Measurements from ENCODE around the gene STAT4.

STAT4 gene

GRCh38 chr2:191174442-191174841 is 23.6 kb upstream of the STAT4 start:
- Histone ChIP-seq H3K4me1 (ENCODE audit: control insufficient read depth, insufficient read depth, low read depth, low read length) (peaks cover 6% of the 10 kb centered on the region), H2BK5ac (ENCODE audit: low read depth, low read length, poor library complexity, severe bottlenecking) (no peak overlapping the region)

GRCh38 chr2:191173206-191173605 is 22.4 kb upstream of the STAT4 start:
- Histone ChIP-seq H3K9ac (ENCODE audit: low read length) (peak overlapping the region; percentile 80), H3K4me1 (ENCODE audit: control insufficient read depth, insufficient read depth, low read depth, low read length) (peaks cover 6% of the 10 kb centered on the region), H3K14ac (ENCODE audit: low read length in 2 of 2) (no peak overlapping the region), H3K27me3 (ENCODE audit: control insufficient read depth in 1 of 2, insufficient read depth in 1 of 2, low read length in 2 of 2) (no peaks in the 10 kb centered on the region), H3K4ac (ENCODE audit: low read depth in 1 of 2, low read length in 2 of 2) (no peak overlapping the region), H3K18ac (ENCODE audit: low read depth in 1 of 2, low read length in 2 of 2) (peak overlapping the region in 1 of 2 experiments; percentile 80), H3K27ac (ENCODE audit: low read length, poor library complexity, severe bottlenecking) (no peak overlapping the region), H3K4me3 (ENCODE audit: insufficient read depth in 1 of 2, low read depth in 1 of 2, low read length in 2 of 2) (no peak overlapping the region), H2BK15ac (ENCODE audit: low read depth, poor library complexity, severe bottlenecking) (no peak overlapping the region), H3K36me3 (ENCODE audit: control insufficient read depth in 1 of 2, insufficient read depth in 2 of 2, low read depth in 1 of 2, low read length in 2 of 2) (no peaks in the 10 kb centered on the region), H3K9me3 (ENCODE audit: control insufficient read depth, low read length) (no peaks in the 10 kb centered on the region), H3K4me2 (ENCODE audit: low read length, poor library complexity, severe bottlenecking) (no peak overlapping the region), H2BK120ac (ENCODE audit: low read depth, low read length) (no peak overlapping the region), H3K79me1 (replicated peaks; ENCODE audit: low read length, poor library complexity, severe bottlenecking) (no peaks in the 10 kb centered on the region), H2AFZ (ENCODE audit: low read depth, low read length) (no peak overlapping the region), H4K8ac (ENCODE audit: low read length) (no peak overlapping the region), H2BK5ac (ENCODE audit: low read depth, low read length, poor library complexity, severe bottlenecking) (no peak overlapping the region), H3K23ac (ENCODE audit: low read length in 2 of 2) (no peak overlapping the region), H2AK5ac (ENCODE audit: low read length, severe bottlenecking) (peak overlapping the region; percentile 83), H4K91ac (ENCODE audit: low read length) (no peak overlapping the region), H2BK12ac (ENCODE audit: low read length in 2 of 2) (peak overlapping the region; percentile 88 to 97)
- DNase-seq, result no peak
- WGBS, result 98% methylated on average over 2 of the region's 3 CpGs

More at GRCh38 chr2:191174442-191174841, 23.6 kb upstream of the STAT4 start:
- Histone ChIP-seq H3K4me3 (ENCODE audit: insufficient read depth in 1 of 2, low read depth in 1 of 2, low read length in 2 of 2) (no peak overlapping the region), H2BK12ac (ENCODE audit: low read length in 2 of 2) (no peak overlapping the region), H3K79me1 (replicated peaks; ENCODE audit: low read length, poor library complexity, severe bottlenecking) (no peaks in the 10 kb centered on the region), H2BK120ac (ENCODE audit: low read depth, low read length) (no peak overlapping the region), H2BK15ac (ENCODE audit: low read depth, poor library complexity, severe bottlenecking) (no peak overlapping the region), H2AFZ (ENCODE audit: low read depth, low read length) (no peak overlapping the region), H3K18ac (ENCODE audit: low read depth in 1 of 2, low read length in 2 of 2) (no peak overlapping the region), H3K23ac (ENCODE audit: low read length in 2 of 2) (no peak overlapping the region), H3K14ac (ENCODE audit: low read length in 2 of 2) (no peak overlapping the region), H4K8ac (ENCODE audit: low read length) (no peak overlapping the region), H3K36me3 (ENCODE audit: control insufficient read depth in 1 of 2, insufficient read depth in 2 of 2, low read depth in 1 of 2, low read length in 2 of 2) (no peaks in the 10 kb centered on the region), H3K27me3 (ENCODE audit: control insufficient read depth in 1 of 2, insufficient read depth in 1 of 2, low read length in 2 of 2) (no peaks in the 10 kb centered on the region), H4K91ac (ENCODE audit: low read length) (no peak overlapping the region), H3K9ac (ENCODE audit: low read length) (peak overlapping the region; percentile 29), H3K9me3 (ENCODE audit: control insufficient read depth, low read length) (no peaks in the 10 kb centered on the region), H3K4ac (ENCODE audit: low read depth in 1 of 2, low read length in 2 of 2) (no peak overlapping the region), H2AK5ac (ENCODE audit: low read length, severe bottlenecking) (no peak overlapping the region), H3K27ac (ENCODE audit: low read length, poor library complexity, severe bottlenecking) (no peak overlapping the region), H3K4me2 (ENCODE audit: low read length, poor library complexity, severe bottlenecking) (no peak overlapping the region)
- DNase-seq, result no peak
- 90% methylated on average over 3 of the region's 3 CpGs for WGBS

- no peak overlapping the region for H3K4me3 ChIP-seq (ENCODE audit: insufficient read depth in 1 of 2, low read depth in 1 of 2, low read length in 2 of 2)
These were observed 21.0 kb upstream of the STAT4 start for GRCh38 chr2:191171708-191172355.

GRCh38 chr2:191171286-191171685 is 20.5 kb upstream of the STAT4 start:
- Histone ChIP-seq H3K27me3 (ENCODE audit: control insufficient read depth in 1 of 2, insufficient read depth in 1 of 2, low read length in 2 of 2) (no peaks in the 10 kb centered on the region), H3K18ac (ENCODE audit: low read depth in 1 of 2, low read length in 2 of 2) (no peak overlapping the region), H3K36me3 (ENCODE audit: control insufficient read depth in 1 of 2, insufficient read depth in 2 of 2, low read depth in 1 of 2, low read length in 2 of 2) (no peaks in the 10 kb centered on the region), H3K4ac (ENCODE audit: low read depth in 1 of 2, low read length in 2 of 2) (peak overlapping the region in 1 of 2 experiments; percentile 64), H4K8ac (ENCODE audit: low read length) (no peak overlapping the region), H2AK5ac (ENCODE audit: low read length, severe bottlenecking) (peak overlapping the region; percentile 14), H3K23ac (ENCODE audit: low read length in 2 of 2) (no peak overlapping the region), H3K9ac (ENCODE audit: low read length) (peak overlapping the region; percentile 59), H2BK120ac (ENCODE audit: low read depth, low read length) (no peak overlapping the region), H3K4me2 (ENCODE audit: low read length, poor library complexity, severe bottlenecking) (no peak overlapping the region), H3K4me3 (ENCODE audit: insufficient read depth in 1 of 2, low read depth in 1 of 2, low read length in 2 of 2) (no peak overlapping the region), H3K27ac (ENCODE audit: low read length, poor library complexity, severe bottlenecking) (peak overlapping the region; percentile 65), H3K14ac (ENCODE audit: low read length in 2 of 2) (no peak overlapping the region), H2BK12ac (ENCODE audit: low read length in 2 of 2) (peak overlapping the region in 1 of 2 experiments; percentile 1), H2BK15ac (ENCODE audit: low read depth, poor library complexity, severe bottlenecking) (no peak overlapping the region), H3K4me1 (ENCODE audit: control insufficient read depth, insufficient read depth, low read depth, low read length) (peaks cover 6% of the 10 kb centered on the region), H2AFZ (ENCODE audit: low read depth, low read length) (no peak overlapping the region), H2BK5ac (ENCODE audit: low read depth, low read length, poor library complexity, severe bottlenecking) (no peak overlapping the region), H3K79me1 (replicated peaks; ENCODE audit: low read length, poor library complexity, severe bottlenecking) (no peaks in the 10 kb centered on the region), H3K9me3 (ENCODE audit: control insufficient read depth, low read length) (no peaks in the 10 kb centered on the region), H4K91ac (ENCODE audit: low read length) (no peak overlapping the region)
- DNase-seq, result no peak
- 88% methylated on average over 2 of the region's 2 CpGs for WGBS

More at GRCh38 chr2:191171708-191172355, 21.0 kb upstream of the STAT4 start:
- peak; percentile 77 for DNase-seq
- no peaks in the 10 kb centered on the region for H3K36me3 ChIP-seq (ENCODE audit: control insufficient read depth in 1 of 2, insufficient read depth in 2 of 2, low read depth in 1 of 2, low read length in 2 of 2)
- H3K23ac ChIP-seq (ENCODE audit: low read length in 2 of 2), result no peak overlapping the region
- peak overlapping the region; percentile 80 for H3K9ac ChIP-seq (ENCODE audit: low read length)
- no peaks in the 10 kb centered on the region for H3K27me3 ChIP-seq (ENCODE audit: control insufficient read depth in 1 of 2, insufficient read depth in 1 of 2, low read length in 2 of 2)
- H3K9me3 ChIP-seq (ENCODE audit: control insufficient read depth, low read length), result no peaks in the 10 kb centered on the region
- 20% methylated on average over 2 of the region's 2 CpGs for WGBS
- H4K91ac ChIP-seq (ENCODE audit: low read length), result no peak overlapping the region
- H2BK12ac ChIP-seq (ENCODE audit: low read length in 2 of 2), result peak overlapping the region in 1 of 2 experiments; percentile 1
- no peak overlapping the region for H2BK15ac ChIP-seq (ENCODE audit: low read depth, poor library complexity, severe bottlenecking)
- H2AK5ac ChIP-seq (ENCODE audit: low read length, severe bottlenecking), result no peak overlapping the region
- no peak overlapping the region for H2AFZ ChIP-seq (ENCODE audit: low read depth, low read length)
- H3K18ac ChIP-seq (ENCODE audit: low read depth in 1 of 2, low read length in 2 of 2), result no peak overlapping the region
- no peak overlapping the region for H3K14ac ChIP-seq (ENCODE audit: low read length in 2 of 2)
- H3K4ac ChIP-seq (ENCODE audit: low read depth in 1 of 2, low read length in 2 of 2), result peak overlapping the region in 1 of 2 experiments; percentile 64
- H3K4me2 ChIP-seq (ENCODE audit: low read length, poor library complexity, severe bottlenecking), result no peak overlapping the region
- H3K79me1 ChIP-seq (replicated peaks; ENCODE audit: low read length, poor library complexity, severe bottlenecking), result no peaks in the 10 kb centered on the region
- H3K4me1 ChIP-seq (ENCODE audit: control insufficient read depth, insufficient read depth, low read depth, low read length), result peaks cover 6% of the 10 kb centered on the region
- peak overlapping the region; percentile 65 for H3K27ac ChIP-seq (ENCODE audit: low read length, poor library complexity, severe bottlenecking)
- no peak overlapping the region for H4K8ac ChIP-seq (ENCODE audit: low read length)
- no peak overlapping the region for H2BK120ac ChIP-seq (ENCODE audit: low read depth, low read length)
- no peak overlapping the region for H2BK5ac ChIP-seq (ENCODE audit: low read depth, low read length, poor library complexity, severe bottlenecking)

Data from mesenchymal stem cell (in vitro differentiated cells and primary cell).